Activated naive CD4-positive, alpha-beta T cell treated with anti-CD3 and anti-CD28 coated beads for 36 hours (primary cell): ENCODE results near the gene ALX3. TPM values are rescaled to one million over a fixed set of nuclear protein-coding genes. Genes with fewer than 3 reads are reported as not detected.
"Not testable (repeated sequence)": the region's sequence is repeated elsewhere in the genome, so short reads cannot be mapped to it uniquely, and the experiment has no call there.

ENCODE experiments used
- CTCF ChIA-PET: fragments of 350-600 bp; sonication (Branson Sonifier 250); formaldehyde crosslinking; loops from one replicate; lab custom pipeline; 2021; ENCODE audit warnings: antibody characterized with exemption; lab: Charles Lee
- DNase-seq: peaks from one replicate; pipeline ENCODE4 v3.0.0-alpha.2; 2020
- H3K27ac Mint-ChIP-seq: one replicate; pipeline ENCODE4 v1.8.0; 2021; ENCODE audit warnings: mild to moderate bottlenecking, mixed read lengths
- H3K27me3 Mint-ChIP-seq: one replicate; pipeline ENCODE4 v1.8.0; 2021; ENCODE audit warnings: low read depth, mixed read lengths
- H3K36me3 Mint-ChIP-seq: one replicate; pipeline ENCODE4 v1.8.0; 2021; ENCODE audit warnings: low read depth, mixed read lengths
- H3K4me1 Mint-ChIP-seq: one replicate; pipeline ENCODE4 v1.8.0; 2021; ENCODE audit warnings: low read depth, mixed read lengths
- H3K4me3 Mint-ChIP-seq: one replicate; pipeline ENCODE4 v1.8.0; 2021; ENCODE audit warnings: mild to moderate bottlenecking, moderate library complexity, mixed read lengths
- H3K9me3 Mint-ChIP-seq: one replicate; pipeline ENCODE4 v1.8.0; 2021; ENCODE audit warnings: mixed read lengths
- intact Hi-C: fragments of 100-400 bp; cut with micrococcal nuclease; formaldehyde crosslinking; loops from one replicate; pipeline ENCODE4 v1.15.1; 2023
- total RNA-seq, 2 experiments: library from RNA; stranded (reverse); gene quantifications; one replicate each; pipeline ENCODE4 v1.2.3, GENCODE V29; 2021

The ALX3 gene
- total RNA-seq, 2 experiments from 2014 or later, result not detected

- intact Hi-C loops, result loop anchor here (1.0 kb wide), 2 partner anchors 18 to 28 kb away; no protein-coding TSS in a partner anchor
Measured at GRCh38 chr1:110087812-110088738, 17.6 kb upstream of the ALX3 start.

GRCh38 chr1:110086961-110087360 lies 16.5 kb upstream of the ALX3 start:
- no peak overlapping the region for H3K4me3 Mint-ChIP-seq
- H3K4me1 Mint-ChIP-seq, result peaks cover 11% of the 10 kb centered on the region
- H3K36me3 Mint-ChIP-seq, result no peaks in the 10 kb centered on the region
- no peaks in the 10 kb centered on the region for H3K9me3 Mint-ChIP-seq
- CTCF ChIA-PET, result interaction anchor here (0.9 to 2.1 kb wide), 5 partner anchors 17 to 30 kb away, joined by 3 to 62 read pairs (median 5); no protein-coding TSS in a partner anchor
- no peak for DNase-seq
- intact Hi-C loops, result no loop called here
- H3K27me3 Mint-ChIP-seq, result peaks cover 53% of the 10 kb centered on the region
- no peak overlapping the region for H3K27ac Mint-ChIP-seq

More at GRCh38 chr1:110087812-110088738, 17.6 kb upstream of the ALX3 start:
- DNase-seq, result peak; percentile 64
- CTCF ChIA-PET, result interaction anchor here (0.6 to 4.3 kb wide), 26 partner anchors 9 to 372 kb away, joined by 3 to 62 read pairs (median 4); partner anchors contain the start of gene AHCYL1
- H3K4me1 Mint-ChIP-seq, result peaks cover 11% of the 10 kb centered on the region
- H3K9me3 Mint-ChIP-seq, result no peaks in the 10 kb centered on the region
- H3K27me3 Mint-ChIP-seq, result peaks cover 44% of the 10 kb centered on the region
- H3K36me3 Mint-ChIP-seq, result no peaks in the 10 kb centered on the region
- H3K4me3 Mint-ChIP-seq, result no peak overlapping the region
- H3K27ac Mint-ChIP-seq, result no peak overlapping the region

- H3K27ac Mint-ChIP-seq, result no peak overlapping the region
- no peaks in the 10 kb centered on the region for H3K9me3 Mint-ChIP-seq
- peaks cover 11% of the 10 kb centered on the region for H3K4me1 Mint-ChIP-seq
- intact Hi-C loops, result loop anchor here (2.0 kb wide), 2 partner anchors 17 to 51 kb away; partner anchors contain the start of gene STRIP1
- CTCF ChIA-PET, result interaction anchor here (1.1 to 1.3 kb wide), 3 partner anchors 20 to 32 kb away, joined by 3 to 5 read pairs (median 3); no protein-coding TSS in a partner anchor
- peaks cover 56% of the 10 kb centered on the region for H3K27me3 Mint-ChIP-seq
- no peak overlapping the region for H3K4me3 Mint-ChIP-seq
- no peaks in the 10 kb centered on the region for H3K36me3 Mint-ChIP-seq
- DNase-seq, result no peak
Measured at GRCh38 chr1:110085671-110086070, 15.2 kb upstream of the ALX3 start.

- H3K27me3 Mint-ChIP-seq, result peaks cover 59% of the 10 kb centered on the region
- H3K9me3 Mint-ChIP-seq, result no peaks in the 10 kb centered on the region
- intact Hi-C loops, result loop anchor here (1.0 to 2.0 kb wide), 3 partner anchors 16 to 50 kb away; partner anchors contain the start of gene STRIP1
- CTCF ChIA-PET, result interaction anchor here (1.1 kb wide), 1 partner anchor 22 kb away, joined by 3 read pairs; no protein-coding TSS in a partner anchor
- no peaks in the 10 kb centered on the region for H3K36me3 Mint-ChIP-seq
- H3K4me1 Mint-ChIP-seq, result peaks cover 11% of the 10 kb centered on the region
- H3K4me3 Mint-ChIP-seq, result peak overlapping the region; percentile 69
- no peak overlapping the region for H3K27ac Mint-ChIP-seq
- peak; percentile 59 for DNase-seq
Measured at GRCh38 chr1:110084227-110085078, 14.0 kb upstream of the ALX3 start.

- Mint-ChIP-seq H3K9me3 (no peaks in the 10 kb centered on the region), H3K27ac (no peak overlapping the region), H3K36me3 (no peaks in the 10 kb centered on the region), H3K4me3 (peak overlapping the region; percentile 69), H3K4me1 (peaks cover 11% of the 10 kb centered on the region), H3K27me3 (peaks cover 59% of the 10 kb centered on the region)
- intact Hi-C loops, result loop anchor here (1.0 to 2.0 kb wide), 3 partner anchors 15 to 49 kb away; partner anchors contain the start of gene STRIP1
- CTCF ChIA-PET, result interaction anchor here (1.0 kb wide), 1 partner anchor 376 kb away, joined by 3 read pairs; no protein-coding TSS in a partner anchor
- DNase-seq, result no peak
Measured at GRCh38 chr1:110083866-110084226, 13.4 kb upstream of the ALX3 start.

- Mint-ChIP-seq H3K27ac (no peak overlapping the region), H3K4me1 (peaks cover 11% of the 10 kb centered on the region), H3K4me3 (peak overlapping the region; percentile 69), H3K27me3 (peaks cover 59% of the 10 kb centered on the region), H3K36me3 (no peaks in the 10 kb centered on the region), H3K9me3 (no peaks in the 10 kb centered on the region)
- CTCF ChIA-PET, result interaction anchor here (1.0 to 1.5 kb wide), 2 partner anchors 22 to 377 kb away, joined by 3 to 5 read pairs; no protein-coding TSS in a partner anchor
- DNase-seq, result no peak
- intact Hi-C loops, result no loop called here
Measured at GRCh38 chr1:110083061-110083865, 12.8 kb upstream of the ALX3 start.

- Mint-ChIP-seq H3K27ac (no peak overlapping the region), H3K27me3 (peaks cover 53% of the 10 kb centered on the region), H3K9me3 (no peaks in the 10 kb centered on the region), H3K4me1 (peaks cover 9% of the 10 kb centered on the region), H3K4me3 (no peak overlapping the region), H3K36me3 (no peaks in the 10 kb centered on the region)
- CTCF ChIA-PET, result interaction anchor here (1.5 to 2.6 kb wide), 3 partner anchors 23 to 29 kb away, joined by 5 to 15 read pairs (median 14); no protein-coding TSS in a partner anchor
- DNase-seq, result no peak
- intact Hi-C loops, result no loop called here
Measured at GRCh38 chr1:110082477-110082876, 12.0 kb upstream of the ALX3 start.

- H3K27me3 Mint-ChIP-seq, result peaks cover 47% of the 10 kb centered on the region
- intact Hi-C loops, result no loop called here
- no peak for DNase-seq
- peaks cover 9% of the 10 kb centered on the region for H3K4me1 Mint-ChIP-seq
- H3K4me3 Mint-ChIP-seq, result no peak overlapping the region
- H3K27ac Mint-ChIP-seq, result no peak overlapping the region
- no peaks in the 10 kb centered on the region for H3K36me3 Mint-ChIP-seq
- CTCF ChIA-PET, result interaction anchor here (0.7 to 2.6 kb wide), 4 partner anchors 21 to 32 kb away, joined by 3 to 15 read pairs (median 8); no protein-coding TSS in a partner anchor
- H3K9me3 Mint-ChIP-seq, result no peaks in the 10 kb centered on the region
Measured at GRCh38 chr1:110081061-110081460, 10.6 kb upstream of the ALX3 start.

- H3K27ac Mint-ChIP-seq, CTCF ChIA-PET, H3K4me3 Mint-ChIP-seq, H3K4me1 Mint-ChIP-seq, intact Hi-C loops, DNase-seq, H3K9me3 Mint-ChIP-seq, H3K36me3 Mint-ChIP-seq: not testable (repeated sequence)
- peaks cover 36% of the 10 kb centered on the region for H3K27me3 Mint-ChIP-seq
Measured at GRCh38 chr1:110079995-110080394, 9.5 kb upstream of the ALX3 start.

GRCh38 chr1:110076789-110077500 lies 6.5 kb upstream of the ALX3 start:
- Mint-ChIP-seq H3K27ac (no peak overlapping the region), H3K4me3 (no peak overlapping the region), H3K36me3 (no peaks in the 10 kb centered on the region), H3K4me1 (no peaks in the 10 kb centered on the region), H3K27me3 (peaks cover 26% of the 10 kb centered on the region), H3K9me3 (no peaks in the 10 kb centered on the region)
- DNase-seq, result no peak
- intact Hi-C loops, result no loop called here
- CTCF ChIA-PET, result interaction anchor here (1.6 to 2.5 kb wide), 3 partner anchors 11 to 23 kb away, joined by 7 to 13 read pairs (median 10); no protein-coding TSS in a partner anchor
